Mesenchymal stem cell (in vitro differentiated cells and primary cell): ENCODE measurements around the gene CDH15.
A peak's percentile ranks its signal among the peaks of the same experiment; 100 is the strongest.
"Not testable (repeated sequence)": the region's sequence is repeated elsewhere in the genome, so short reads cannot be mapped to it uniquely, and the experiment has no call there.

ENCODE experiments used
- DNase-seq: peaks from one replicate; pipeline ENCODE4 v3.0.0-alpha.2; 2013
- H2AFZ ChIP-seq: one replicate; pipeline ENCODE4 v1.6.1; 2013; ENCODE audit warnings: low read depth, mild to moderate bottlenecking, control low read depth, inconsistent platforms, low read length, moderate library complexity
- H2AK5ac ChIP-seq: 2 replicates; pipeline ENCODE4 v1.6.1; 2013; ENCODE audit warnings: low read length, moderate library complexity, mild to moderate bottlenecking, inconsistent platforms; ENCODE audit not compliant: severe bottlenecking
- H2BK120ac ChIP-seq: one replicate; pipeline ENCODE4 v1.6.1; 2013; ENCODE audit warnings: low read depth, mild to moderate bottlenecking, inconsistent platforms, low read length, moderate library complexity
- H2BK12ac ChIP-seq, 2 experiments: one replicate each; pipeline ENCODE4 v1.6.1; 2013; ENCODE audit warnings: inconsistent platforms in 2 of 2, low read length in 2 of 2, mild to moderate bottlenecking in 2 of 2, moderate library complexity in 2 of 2, control low read depth in 1 of 2
- H2BK15ac ChIP-seq: one replicate; pipeline ENCODE4 v1.6.1; 2013; ENCODE audit warnings: mild to moderate bottlenecking, low read depth, inconsistent platforms; ENCODE audit not compliant: poor library complexity, severe bottlenecking
- H2BK5ac ChIP-seq: 2 replicates; pipeline ENCODE4 v1.6.1; 2013; ENCODE audit warnings: low read depth, mild to moderate bottlenecking, low read length, control low read depth, inconsistent platforms; ENCODE audit not compliant: poor library complexity, severe bottlenecking
- H3K14ac ChIP-seq, 2 experiments: one replicate each; pipeline ENCODE4 v1.6.1; 2013; ENCODE audit warnings: inconsistent platforms in 2 of 2, low read length in 2 of 2, control low read depth in 1 of 2, mild to moderate bottlenecking in 1 of 2, moderate library complexity in 1 of 2
- H3K18ac ChIP-seq, 2 experiments: one replicate each; pipeline ENCODE4 v1.6.1; 2013; ENCODE audit warnings: inconsistent platforms in 2 of 2, low read length in 2 of 2, control low read depth in 1 of 2, low read depth in 1 of 2, mild to moderate bottlenecking in 1 of 2
- H3K23ac ChIP-seq, 2 experiments: one replicate each; pipeline ENCODE4 v1.6.1; 2013; ENCODE audit warnings: inconsistent platforms in 2 of 2, low read length in 2 of 2, mild to moderate bottlenecking in 2 of 2, moderate library complexity in 2 of 2, control low read depth in 1 of 2
- H3K27ac ChIP-seq: 2 replicates; pipeline ENCODE4 v1.5.1; 2013; ENCODE audit warnings: mild to moderate bottlenecking, moderate library complexity, low read length, control low read depth, inconsistent platforms; ENCODE audit not compliant: poor library complexity, severe bottlenecking
- H3K27me3 ChIP-seq, 2 experiments: 2 replicates each; pipeline versions ENCODE4 v1.6.1 to v1.7.0; 2013; ENCODE audit warnings: low read length in 2 of 2, mild to moderate bottlenecking in 2 of 2, moderate library complexity in 2 of 2, control low read depth in 1 of 2, inconsistent platforms in 1 of 2; ENCODE audit not compliant: control insufficient read depth in 1 of 2, insufficient read depth in 1 of 2
- H3K36me3 ChIP-seq, 2 experiments: 2 replicates each; pipeline versions ENCODE4 v1.6.1 to v1.7.0; 2013; ENCODE audit warnings: low read length in 2 of 2, control low read depth in 1 of 2, inconsistent platforms in 1 of 2, low read depth in 1 of 2, mild to moderate bottlenecking in 1 of 2; ENCODE audit not compliant: insufficient read depth in 2 of 2, control insufficient read depth in 1 of 2
- H3K4ac ChIP-seq, 2 experiments: one replicate each; pipeline ENCODE4 v1.6.1; 2013; ENCODE audit warnings: inconsistent platforms in 2 of 2, low read length in 2 of 2, mild to moderate bottlenecking in 2 of 2, moderate library complexity in 2 of 2, control low read depth in 1 of 2, low read depth in 1 of 2
- H3K4me1 ChIP-seq: 2 replicates; pipeline ENCODE4 v1.6.1; 2013; ENCODE audit warnings: low read depth, low read length, control low read depth; ENCODE audit not compliant: control insufficient read depth, insufficient read depth
- H3K4me2 ChIP-seq: 2 replicates; pipeline ENCODE4 v1.6.1; 2013; ENCODE audit warnings: low read length, mild to moderate bottlenecking, inconsistent platforms; ENCODE audit not compliant: poor library complexity, severe bottlenecking
- H3K4me3 ChIP-seq, 2 experiments: 2 replicates each; pipeline versions ENCODE4 v1.5.1 to v1.7.0; 2013; ENCODE audit warnings: low read length in 2 of 2, mild to moderate bottlenecking in 2 of 2, control low read depth in 1 of 2, low read depth in 1 of 2; ENCODE audit not compliant: insufficient read depth in 1 of 2
- H3K79me1 ChIP-seq: replicated peaks from 2 replicates; pipeline ENCODE4 v1.6.1; 2013; ENCODE audit warnings: mild to moderate bottlenecking, control low read depth, low read length, inconsistent platforms; ENCODE audit not compliant: poor library complexity, severe bottlenecking
- H3K9ac ChIP-seq: 2 replicates; pipeline ENCODE4 v1.7.0; 2013; ENCODE audit warnings: mild to moderate bottlenecking, low read length, moderate library complexity
- H3K9me3 ChIP-seq: 2 replicates; pipeline ENCODE4 v1.7.0; 2013; ENCODE audit warnings: mild to moderate bottlenecking, low read length; ENCODE audit not compliant: control insufficient read depth
- H4K8ac ChIP-seq: one replicate; pipeline ENCODE4 v1.6.1; 2013; ENCODE audit warnings: inconsistent platforms, mild to moderate bottlenecking, low read length, moderate library complexity
- H4K91ac ChIP-seq: one replicate; pipeline ENCODE4 v1.6.1; 2013; ENCODE audit warnings: mild to moderate bottlenecking, low read length, inconsistent platforms
- WGBS: methylation state at CpG from one replicate; pipeline ENCODE4 v1.1.7; 2013; ENCODE audit warnings: mixed read lengths; 5-methylcytosine and 5-hydroxymethylcytosine counted together

The CDH15 gene

DNA sequence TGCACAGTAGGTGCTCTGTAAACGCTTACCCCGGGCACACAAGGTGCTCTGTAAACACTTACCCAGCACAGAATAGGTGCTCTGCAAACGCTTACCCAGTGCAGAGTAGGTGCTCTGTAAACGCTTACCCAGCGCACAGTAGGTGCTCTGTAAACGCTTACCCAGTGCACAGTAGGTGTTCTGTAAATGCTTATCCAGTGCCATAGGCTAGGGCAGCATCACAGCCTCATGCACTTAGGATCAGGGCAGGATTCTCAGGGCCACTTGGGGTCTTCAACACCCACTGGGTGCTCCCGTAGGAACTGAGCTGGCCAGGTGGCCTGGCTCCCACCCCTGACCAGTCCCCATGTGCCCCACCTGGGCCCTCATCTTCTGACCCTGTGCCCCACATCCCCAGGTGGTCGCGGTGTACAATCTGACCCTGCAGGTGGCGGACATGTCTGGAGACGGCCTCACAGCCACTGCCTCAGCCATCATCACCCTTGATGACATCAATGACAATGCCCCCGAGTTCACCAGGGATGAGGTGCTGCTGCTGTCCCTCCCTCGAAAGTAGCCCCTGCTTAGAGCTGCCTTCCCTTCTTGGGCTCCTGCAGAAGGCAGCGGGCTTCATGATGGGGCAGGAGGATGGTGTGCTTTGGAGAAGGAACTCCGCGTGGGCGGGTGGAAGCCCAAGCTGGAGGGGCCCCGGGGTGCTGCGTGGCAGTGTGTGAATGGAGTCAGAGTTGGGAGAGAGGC is 15.7 kb downstream of the CDH15 start:
- Histone ChIP-seq H3K27ac (no peak overlapping the region), H2AFZ (no peak overlapping the region), H3K14ac (no peak overlapping the region), H3K23ac (no peak overlapping the region), H3K9ac (no peak overlapping the region), H2BK5ac (no peak overlapping the region), H2BK120ac (no peak overlapping the region), H3K4me1 (peaks cover 11% of the 10 kb centered on the region), H2BK15ac (no peak overlapping the region), H3K4me2 (no peak overlapping the region), H2BK12ac (no peak overlapping the region), H3K18ac (no peak overlapping the region), H3K4me3 (no peak overlapping the region), H3K4ac (peak overlapping the region in 1 of 2 experiments; percentile 46), H4K8ac (no peak overlapping the region), H4K91ac (no peak overlapping the region), H2AK5ac (no peak overlapping the region), H3K27me3 (peaks cover 7 to 41% of the 10 kb centered on the region in 2 experiments), H3K36me3 (no peaks in the 10 kb centered on the region), H3K79me1 (no peaks in the 10 kb centered on the region), H3K9me3 (no peaks in the 10 kb centered on the region)
- 84% methylated on average over 19 of the region's 19 CpGs for WGBS
- peak; percentile 45 for DNase-seq

DNA sequence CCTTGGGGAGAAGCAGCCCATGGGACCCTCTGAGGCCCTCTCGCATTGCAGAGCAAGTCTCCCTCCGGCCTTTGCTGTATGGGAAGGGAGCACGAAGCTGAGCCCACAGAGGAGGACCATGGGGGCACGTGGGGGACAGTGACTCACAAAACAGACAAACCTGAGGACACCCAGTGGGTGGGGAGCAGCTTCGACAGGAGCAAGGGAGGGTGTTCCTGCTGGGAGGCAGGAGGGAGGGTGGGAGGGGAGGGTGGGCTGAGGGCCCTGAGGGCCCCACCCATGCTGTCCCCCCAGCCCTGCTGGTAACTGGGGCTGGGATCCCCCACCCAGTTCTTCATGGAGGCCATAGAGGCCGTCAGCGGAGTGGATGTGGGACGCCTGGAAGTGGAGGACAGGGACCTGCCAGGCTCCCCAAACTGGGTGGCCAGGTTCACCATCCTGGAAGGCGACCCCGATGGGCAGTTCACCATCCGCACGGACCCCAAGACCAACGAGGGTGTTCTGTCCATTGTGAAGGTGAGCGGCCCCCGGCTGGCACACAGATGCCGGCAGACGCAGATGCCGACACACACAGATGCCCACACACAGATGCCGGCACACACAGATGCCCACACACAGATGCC is 16.3 kb downstream of the CDH15 start:
- no peaks in the 10 kb centered on the region for H3K9me3 ChIP-seq

DNA sequence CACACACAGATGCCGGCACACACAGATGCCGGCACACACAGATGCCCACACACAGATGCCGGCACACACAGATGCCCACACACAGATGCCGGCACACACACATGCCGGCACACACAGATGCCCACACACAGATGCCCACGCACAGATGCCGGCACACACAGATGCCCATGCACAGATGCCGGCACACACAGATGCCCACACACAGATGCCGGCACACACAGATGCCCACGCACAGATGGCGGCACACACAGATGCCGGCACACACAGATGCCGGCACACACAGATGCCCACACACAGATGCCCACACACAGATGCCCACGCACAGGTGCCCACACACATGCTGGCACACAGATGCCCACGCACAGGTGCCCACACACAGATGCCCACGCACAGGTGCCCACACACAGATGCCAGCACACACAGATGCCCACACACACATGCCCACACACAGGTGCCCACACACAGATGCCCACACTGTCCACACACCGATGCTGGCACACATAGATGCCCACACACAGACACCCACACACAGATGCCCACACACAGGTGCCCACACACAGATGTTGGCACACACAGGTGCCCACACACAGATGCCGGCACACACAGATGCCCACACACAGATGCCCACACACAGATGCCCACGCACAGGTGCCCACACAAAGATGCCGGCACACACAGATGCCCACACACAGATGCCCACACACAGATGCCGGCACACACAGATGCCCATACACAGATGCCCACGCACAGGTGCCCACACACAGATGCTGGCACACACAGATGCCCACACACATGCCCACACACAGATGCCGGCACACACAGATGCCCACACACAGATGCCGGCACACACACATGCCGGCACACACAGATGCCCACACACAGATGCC is 17.2 kb downstream of the CDH15 start:
- H3K4me2 ChIP-seq, H3K9me3 ChIP-seq, H3K79me1 ChIP-seq, H2BK120ac ChIP-seq, H2BK5ac ChIP-seq, H4K8ac ChIP-seq, H2AFZ ChIP-seq, H3K4ac ChIP-seq, DNase-seq, H3K4me3 ChIP-seq, H3K14ac ChIP-seq, H2AK5ac ChIP-seq, H3K18ac ChIP-seq, H3K36me3 ChIP-seq, H2BK15ac ChIP-seq, H2BK12ac ChIP-seq, H4K91ac ChIP-seq, H3K9ac ChIP-seq, H3K27ac ChIP-seq, H3K23ac ChIP-seq: not testable (repeated sequence)
- Histone ChIP-seq H3K4me1 (peaks cover 12% of the 10 kb centered on the region), H3K27me3 (peaks cover 0 to 31% of the 10 kb centered on the region in 2 experiments)
- 91% methylated on average over 21 of the region's 25 CpGs for WGBS

More for the DNA sequence above, 16.3 kb downstream of the CDH15 start:
- Histone ChIP-seq H3K27ac (no peak overlapping the region), H2BK120ac (no peak overlapping the region), H3K4me1 (peaks cover 12% of the 10 kb centered on the region), H3K23ac (no peak overlapping the region), H2AK5ac (no peak overlapping the region), H3K36me3 (no peaks in the 10 kb centered on the region), H3K9ac (no peak overlapping the region), H4K8ac (no peak overlapping the region), H4K91ac (no peak overlapping the region), H2AFZ (no peak overlapping the region), H2BK15ac (no peak overlapping the region), H3K4me2 (no peak overlapping the region), H2BK12ac (no peak overlapping the region), H3K14ac (no peak overlapping the region), H3K4ac (no peak overlapping the region), H3K79me1 (no peaks in the 10 kb centered on the region), H2BK5ac (no peak overlapping the region), H3K4me3 (no peak overlapping the region), H3K27me3 (peaks cover 7 to 35% of the 10 kb centered on the region in 2 experiments), H3K18ac (no peak overlapping the region)
- no peak for DNase-seq
- 87% methylated on average over 18 of the region's 19 CpGs for WGBS
